ENCODE data around the gene PTTG1.

The PTTG1 gene

DNA sequence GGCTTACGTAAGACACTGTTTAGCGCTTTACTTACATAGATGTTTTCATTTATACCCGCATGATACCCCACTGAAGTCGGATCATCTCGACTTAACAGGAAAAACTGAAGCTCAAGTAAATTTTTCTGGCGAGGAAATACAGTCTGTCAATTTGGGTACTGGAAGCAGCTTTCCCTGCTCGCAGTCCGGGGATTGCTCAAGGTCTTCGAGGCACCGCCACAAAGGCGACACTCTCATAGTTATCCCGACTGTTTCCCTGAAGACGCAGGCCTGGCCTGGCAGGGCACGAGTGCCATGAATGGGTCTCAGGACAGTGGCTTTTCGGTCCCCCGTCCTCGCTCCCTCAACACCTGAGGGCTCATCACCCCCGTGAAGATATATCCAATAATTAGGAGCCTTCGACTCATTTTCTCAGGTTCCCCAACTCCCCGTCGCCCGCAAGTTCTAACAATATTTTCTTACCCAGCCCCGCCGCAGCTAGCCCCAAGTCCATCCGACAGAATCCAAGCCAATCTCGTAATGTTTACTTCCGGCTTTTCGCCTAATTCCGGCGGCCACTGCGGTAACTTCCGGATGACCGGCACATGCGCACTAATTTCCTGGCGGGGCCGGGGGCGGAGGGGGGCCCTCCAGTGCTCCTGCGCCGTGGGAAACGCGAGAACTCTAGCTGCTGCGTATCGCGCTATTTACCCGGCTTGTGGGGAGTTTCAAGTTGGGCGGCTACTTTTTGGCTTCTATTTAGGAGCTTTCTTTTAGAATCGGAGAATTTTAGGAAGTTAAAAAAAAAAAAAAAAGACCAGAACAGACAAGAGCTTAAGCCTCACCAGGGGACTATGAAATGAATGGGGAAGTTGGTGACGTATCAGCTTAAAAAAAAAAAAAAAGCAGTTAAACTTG lies 2.8 kb upstream of the PTTG1 start, which contains the start of gene SLU7:
Gene SLU7 (minus strand): TSS at position 521 of the 897 bp plus-strand sequence. CDS start 3,787 bp downstream, outside the sequence.
- DNase-seq (ENCODE audit: insufficient read length, low spot score) (peak; percentile 65), FAIRE-seq (peak; percentile 99)
- TF ChIP-seq POLR2A (IDR thresholded peaks at IDR 0.05; ENCODE audit: low read depth, low read length) (peak; percentile 63; the same call in 1 of the 2 replicates), POLR2AphosphoS5 (IDR thresholded peaks at IDR 0.05; ENCODE audit: low read depth, low read length) (peak; percentile 71; the same call in 1 of the 2 replicates), TAF1 (IDR thresholded peaks at IDR 0.05; ENCODE audit: low read depth, low read length) (peak; percentile 78), POU2F2 (IDR thresholded peaks at IDR 0.05; ENCODE audit: low read depth, low read length) (no peak), SPI1 (IDR thresholded peaks at IDR 0.05; ENCODE audit: low read depth, low read length) (0 out of 2 replicates have a peak, but pooled peaks have one; percentile 13)

DNA sequence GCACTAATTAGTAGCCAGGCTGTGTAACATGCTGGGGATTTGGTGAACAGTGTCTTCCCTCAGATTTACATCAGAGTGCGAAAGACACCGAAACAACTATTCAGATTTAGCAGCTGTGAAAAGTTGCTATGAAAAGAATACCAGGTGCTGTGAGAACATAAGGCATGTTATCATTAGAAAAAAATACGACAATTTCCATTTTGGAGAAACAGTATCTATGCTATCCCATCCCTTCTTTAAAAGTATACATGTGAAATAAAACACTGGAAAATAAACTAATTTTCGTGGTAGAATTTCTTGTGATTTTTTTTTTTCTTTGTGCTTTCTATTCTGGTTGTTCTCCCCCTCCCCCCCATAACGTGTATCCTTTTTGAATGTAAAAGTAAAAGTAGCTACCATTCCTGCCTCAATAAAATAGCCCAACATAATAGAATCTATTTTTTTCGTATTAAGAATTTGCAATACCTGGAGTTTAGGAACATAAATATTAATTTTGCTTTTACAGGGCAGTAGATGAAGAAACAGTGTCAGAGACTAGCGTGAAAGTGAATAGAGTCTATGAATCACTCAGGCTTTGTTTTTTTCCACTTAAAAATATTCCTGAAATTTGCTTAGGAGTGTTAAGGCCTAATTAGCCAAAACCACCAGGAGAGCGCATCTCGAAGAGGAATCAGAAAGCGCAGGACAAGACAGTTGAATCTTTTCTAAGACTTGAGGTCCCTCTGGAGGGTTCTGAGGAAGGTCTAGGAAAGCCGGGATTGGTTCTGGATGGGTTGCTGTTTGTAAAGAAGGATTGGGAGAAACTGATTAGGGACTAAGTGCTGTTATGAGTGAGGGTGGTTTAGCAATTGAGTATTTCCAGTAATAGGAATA lies 2.0 kb upstream of the PTTG1 start:
- peak; percentile 9 for FAIRE-seq
- no peak for DNase-seq (ENCODE audit: insufficient read length, low spot score)
- TF ChIP-seq TAF1 (IDR thresholded peaks at IDR 0.05; ENCODE audit: low read depth, low read length) = no peak
- no peak for TF ChIP-seq PAX5 (IDR thresholded peaks at IDR 0.05; ENCODE audit: insufficient read depth, low read length, severe bottlenecking)
- TF ChIP-seq POLR2AphosphoS5 (IDR thresholded peaks at IDR 0.05; ENCODE audit: low read depth, low read length) = no peak
- TF ChIP-seq POU2F2 (IDR thresholded peaks at IDR 0.05; ENCODE audit: low read depth, low read length) = no peak
- TF ChIP-seq SPI1 (IDR thresholded peaks at IDR 0.05; ENCODE audit: low read depth, low read length) = no peak
- no peak for TF ChIP-seq POLR2A (IDR thresholded peaks at IDR 0.05; ENCODE audit: low read depth, low read length)

DNA sequence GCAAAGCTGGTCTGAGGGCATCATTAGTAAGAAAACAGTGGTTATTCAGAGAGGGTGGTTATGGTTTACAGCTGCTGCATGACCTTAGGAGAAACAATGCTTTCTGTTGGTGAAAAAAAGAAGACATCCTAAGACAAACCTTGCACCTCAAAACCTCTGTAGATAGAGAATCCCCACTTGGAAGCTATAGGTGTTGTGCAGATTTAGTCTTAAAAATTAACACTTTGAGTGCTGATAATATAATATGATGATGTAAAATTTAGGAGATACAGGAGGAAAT lies 1.4 kb upstream of the PTTG1 start:
- TF ChIP-seq POLR2A (IDR thresholded peaks at IDR 0.05; ENCODE audit: low read depth, low read length) = no peak
- TF ChIP-seq PAX5 (IDR thresholded peaks at IDR 0.05; ENCODE audit: insufficient read depth, low read length, severe bottlenecking) = no peak
- TF ChIP-seq SPI1 (IDR thresholded peaks at IDR 0.05; ENCODE audit: low read depth, low read length) = no peak
- TF ChIP-seq POLR2AphosphoS5 (IDR thresholded peaks at IDR 0.05; ENCODE audit: low read depth, low read length) = no peak
- no peak for TF ChIP-seq POU2F2 (IDR thresholded peaks at IDR 0.05; ENCODE audit: low read depth, low read length)
- no peak for TF ChIP-seq TAF1 (IDR thresholded peaks at IDR 0.05; ENCODE audit: low read depth, low read length)
- DNase-seq (ENCODE audit: insufficient read length, low spot score) (no peak), FAIRE-seq (peak; percentile 86)

DNA sequence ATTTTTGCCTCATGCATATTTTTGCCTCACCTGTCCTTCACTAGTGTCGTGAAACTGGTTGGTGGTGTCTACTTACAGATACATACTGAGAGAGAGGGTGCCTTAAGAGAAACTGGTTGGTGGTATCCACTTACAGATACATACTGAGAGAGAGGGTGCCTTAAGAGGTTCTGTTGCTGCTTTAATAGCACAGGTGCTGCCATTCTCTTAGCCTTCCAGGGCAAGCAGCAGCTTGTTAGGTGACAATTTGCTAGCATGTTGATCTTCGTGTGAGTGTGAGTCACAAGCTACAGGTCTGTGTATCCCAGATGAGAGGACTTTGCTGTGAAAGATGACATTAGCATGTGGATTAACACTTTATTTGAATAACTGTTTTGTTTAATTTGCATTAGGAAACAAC lies 1.4 kb downstream of the PTTG1 start:
- FAIRE-seq (peak; percentile 83), DNase-seq (ENCODE audit: insufficient read length, low spot score) (no peak)
- TF ChIP-seq POLR2AphosphoS5 (IDR thresholded peaks at IDR 0.05; ENCODE audit: low read depth, low read length) (no peak), TAF1 (IDR thresholded peaks at IDR 0.05; ENCODE audit: low read depth, low read length) (no peak), PAX5 (IDR thresholded peaks at IDR 0.05; ENCODE audit: insufficient read depth, low read length, severe bottlenecking) (no peak), SPI1 (IDR thresholded peaks at IDR 0.05; ENCODE audit: low read depth, low read length) (no peak), POLR2A (IDR thresholded peaks at IDR 0.05; ENCODE audit: low read depth, low read length) (no peak), POU2F2 (IDR thresholded peaks at IDR 0.05; ENCODE audit: low read depth, low read length) (no peak)

DNA sequence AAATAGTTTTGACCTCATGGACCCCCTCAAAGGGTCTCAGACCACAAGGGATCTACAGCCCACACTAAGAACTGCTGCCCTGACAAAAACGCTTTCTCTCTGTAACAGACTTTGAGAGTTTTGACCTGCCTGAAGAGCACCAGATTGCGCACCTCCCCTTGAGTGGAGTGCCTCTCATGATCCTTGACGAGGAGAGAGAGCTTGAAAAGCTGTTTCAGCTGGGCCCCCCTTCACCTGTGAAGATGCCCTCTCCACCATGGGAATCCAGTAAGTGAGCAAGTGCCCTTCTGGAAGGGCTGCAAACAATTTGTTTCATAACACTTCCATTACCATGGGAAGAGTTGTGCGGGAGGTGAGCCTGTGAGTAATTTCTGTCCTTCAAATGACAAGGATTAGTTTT lies 6.0 kb downstream of the PTTG1 start:
- FAIRE-seq = no peak

DNA sequence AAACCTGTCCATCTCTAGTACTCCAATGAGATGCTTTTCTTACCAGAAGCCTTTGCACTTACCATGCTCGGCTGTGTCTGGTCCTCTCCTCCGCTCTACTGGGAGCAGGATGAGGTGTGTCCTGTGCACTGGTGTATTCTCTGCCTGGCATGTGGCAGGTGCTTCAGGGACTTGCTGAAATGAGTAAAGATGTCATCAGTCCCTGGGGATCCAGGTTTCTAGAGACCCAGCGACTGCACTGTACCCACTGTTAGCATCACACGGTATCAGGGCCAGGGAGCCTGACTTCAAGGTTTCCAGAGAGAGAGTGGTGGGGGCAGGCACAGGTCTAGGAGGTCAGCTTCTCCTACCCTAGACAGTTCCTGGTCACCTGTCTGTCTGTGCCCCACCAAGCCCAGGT lies 10.5 kb downstream of the PTTG1 start:
- TF ChIP-seq PAX5 (IDR thresholded peaks at IDR 0.05; ENCODE audit: insufficient read depth, low read length, severe bottlenecking) (no peak), SPI1 (IDR thresholded peaks at IDR 0.05; ENCODE audit: low read depth, low read length) (no peak), TAF1 (IDR thresholded peaks at IDR 0.05; ENCODE audit: low read depth, low read length) (no peak), POLR2AphosphoS5 (IDR thresholded peaks at IDR 0.05; ENCODE audit: low read depth, low read length) (no peak), POLR2A (IDR thresholded peaks at IDR 0.05; ENCODE audit: low read depth, low read length) (no peak), POU2F2 (IDR thresholded peaks at IDR 0.05; ENCODE audit: low read depth, low read length) (no peak)
- FAIRE-seq = peak; percentile 62
- DNase-seq (ENCODE audit: insufficient read length, low spot score) = no peak

More for the DNA sequence above, 6.0 kb downstream of the PTTG1 start:
- no peak for DNase-seq (ENCODE audit: insufficient read length, low spot score)
- no peak for TF ChIP-seq SPI1 (IDR thresholded peaks at IDR 0.05; ENCODE audit: low read depth, low read length)
- no peak for TF ChIP-seq POLR2A (IDR thresholded peaks at IDR 0.05; ENCODE audit: low read depth, low read length)
- no peak for TF ChIP-seq TAF1 (IDR thresholded peaks at IDR 0.05; ENCODE audit: low read depth, low read length)
- TF ChIP-seq POLR2AphosphoS5 (IDR thresholded peaks at IDR 0.05; ENCODE audit: low read depth, low read length) = no peak
- TF ChIP-seq PAX5 (IDR thresholded peaks at IDR 0.05; ENCODE audit: insufficient read depth, low read length, severe bottlenecking) = no peak
- TF ChIP-seq POU2F2 (IDR thresholded peaks at IDR 0.05; ENCODE audit: low read depth, low read length) = no peak

DNA sequence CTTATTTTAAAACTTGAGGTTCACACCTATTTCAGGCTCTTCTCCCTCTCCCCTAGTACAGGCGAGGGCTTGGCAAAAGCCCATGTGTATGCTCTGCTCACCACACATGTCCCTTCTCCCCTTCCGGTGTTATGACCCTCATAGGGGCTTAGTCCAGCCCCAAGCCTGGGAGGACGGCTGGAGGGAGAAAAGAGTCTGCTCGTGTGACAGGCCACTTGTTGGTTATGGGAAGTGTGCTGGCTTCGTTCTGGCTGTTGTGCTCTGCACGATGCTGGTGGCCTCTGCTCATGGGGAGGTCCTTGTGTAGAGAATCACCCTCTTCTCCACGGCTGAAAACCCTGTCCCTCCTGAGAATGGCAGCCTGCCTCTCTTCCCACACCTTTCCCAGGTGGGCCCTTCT lies 11.1 kb downstream of the PTTG1 start:
- peak; percentile 87 for FAIRE-seq
- DNase-seq (ENCODE audit: insufficient read length, low spot score) = no peak
- no peak for TF ChIP-seq POLR2AphosphoS5 (IDR thresholded peaks at IDR 0.05; ENCODE audit: low read depth, low read length)
- no peak for TF ChIP-seq PAX5 (IDR thresholded peaks at IDR 0.05; ENCODE audit: insufficient read depth, low read length, severe bottlenecking)
- TF ChIP-seq POU2F2 (IDR thresholded peaks at IDR 0.05; ENCODE audit: low read depth, low read length) = no peak
- TF ChIP-seq TAF1 (IDR thresholded peaks at IDR 0.05; ENCODE audit: low read depth, low read length) = no peak
- no peak for TF ChIP-seq SPI1 (IDR thresholded peaks at IDR 0.05; ENCODE audit: low read depth, low read length)
- TF ChIP-seq POLR2A (IDR thresholded peaks at IDR 0.05; ENCODE audit: low read depth, low read length) = no peak

DNA sequence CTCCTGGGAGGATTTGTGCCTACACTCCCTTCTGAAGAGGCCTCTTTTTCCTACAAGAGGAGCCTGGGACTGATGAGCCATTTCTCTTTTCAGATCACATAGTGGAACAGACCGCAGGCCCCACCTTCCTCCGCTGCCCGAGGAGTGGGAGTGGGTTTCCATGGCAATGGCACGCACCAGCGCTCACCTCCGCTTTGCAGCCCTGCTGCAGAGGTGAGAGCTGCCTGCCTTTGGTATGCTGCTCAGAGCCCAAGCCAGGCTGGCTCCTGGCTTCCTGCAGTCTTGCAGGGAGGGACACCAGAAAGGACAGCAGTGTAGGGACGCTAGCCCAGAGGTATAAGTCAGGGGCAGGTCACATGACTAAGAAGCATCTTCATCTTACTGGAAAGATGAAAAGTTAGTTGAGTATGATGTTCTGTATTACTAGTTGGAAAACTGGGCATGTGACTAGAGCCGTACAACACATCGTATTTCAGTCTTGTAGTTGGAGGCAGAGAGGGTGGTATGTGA lies 12.4 kb downstream of the PTTG1 start:
- no peak for DNase-seq (ENCODE audit: insufficient read length, low spot score)
- peak; percentile 99 for FAIRE-seq
- TF ChIP-seq SPI1 (IDR thresholded peaks at IDR 0.05; ENCODE audit: low read depth, low read length) (no peak), PAX5 (IDR thresholded peaks at IDR 0.05; ENCODE audit: insufficient read depth, low read length, severe bottlenecking) (peak; percentile 89), POU2F2 (IDR thresholded peaks at IDR 0.05; ENCODE audit: low read depth, low read length) (no peak), TAF1 (IDR thresholded peaks at IDR 0.05; ENCODE audit: low read depth, low read length) (no peak), POLR2A (IDR thresholded peaks at IDR 0.05; ENCODE audit: low read depth, low read length) (peak; percentile 57; the same call in 1 of the 2 replicates), POLR2AphosphoS5 (IDR thresholded peaks at IDR 0.05; ENCODE audit: low read depth, low read length) (no peak)

Measured in GM12891 (cell line).